Astrocyte of the hippocampus (primary cell): ENCODE results near the gene TNIK.
A peak's percentile ranks its signal among the peaks of the same experiment; 100 is the strongest.

Experiments used
- DNase-seq: peaks from one replicate; pipeline ENCODE4 v3.0.0; 2011; ENCODE audit warnings: low read depth, low spot score

The TNIK gene

GRCh38 chr3:171362575-171362974 lies 97.6 kb downstream of the TNIK start:
- no peak for DNase-seq

DNA sequence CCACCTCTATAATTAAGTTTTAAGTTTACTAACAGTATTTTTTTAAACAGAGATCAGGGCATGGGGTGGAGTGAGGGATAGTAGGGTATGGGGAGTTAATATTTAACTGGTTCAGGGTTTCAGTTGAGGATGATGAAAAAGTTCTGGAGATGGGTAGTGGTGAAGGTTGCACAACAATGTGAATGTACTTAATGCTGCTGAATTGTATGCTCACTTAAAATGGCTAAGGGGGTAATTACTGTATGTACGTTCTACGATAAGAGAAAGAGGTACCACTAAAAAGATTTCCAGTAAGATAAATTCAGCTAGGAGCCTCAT lies 101.4 kb downstream of the TNIK start:
- DNase-seq: no peak

- no peak for DNase-seq
Observed at GRCh38 chr3:171358181-171358880, 101.9 kb downstream of the TNIK start.

DNA sequence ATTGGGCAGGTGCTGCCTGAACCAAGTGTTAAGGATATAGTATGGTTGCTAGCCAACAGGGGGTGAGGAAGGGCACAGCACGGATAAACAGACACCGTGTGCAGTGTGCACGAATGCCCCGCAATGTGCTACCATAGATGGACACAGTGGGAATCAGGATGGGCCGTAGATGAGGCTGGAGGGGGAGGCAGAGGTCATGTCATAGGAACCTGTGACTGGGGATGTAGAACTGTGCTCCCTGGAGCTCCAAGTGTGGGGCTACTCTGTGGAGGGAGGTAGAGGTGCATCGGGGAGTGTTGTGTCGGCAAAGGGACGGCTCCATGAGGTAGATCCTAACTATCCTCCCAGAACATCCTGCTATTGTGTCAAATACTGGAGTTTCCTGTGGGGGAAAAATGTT lies 102.5 kb downstream of the TNIK start:
- no peak for DNase-seq

GRCh38 chr3:171356251-171356650 lies 104.0 kb downstream of the TNIK start:
- DNase-seq: no peak

DNA sequence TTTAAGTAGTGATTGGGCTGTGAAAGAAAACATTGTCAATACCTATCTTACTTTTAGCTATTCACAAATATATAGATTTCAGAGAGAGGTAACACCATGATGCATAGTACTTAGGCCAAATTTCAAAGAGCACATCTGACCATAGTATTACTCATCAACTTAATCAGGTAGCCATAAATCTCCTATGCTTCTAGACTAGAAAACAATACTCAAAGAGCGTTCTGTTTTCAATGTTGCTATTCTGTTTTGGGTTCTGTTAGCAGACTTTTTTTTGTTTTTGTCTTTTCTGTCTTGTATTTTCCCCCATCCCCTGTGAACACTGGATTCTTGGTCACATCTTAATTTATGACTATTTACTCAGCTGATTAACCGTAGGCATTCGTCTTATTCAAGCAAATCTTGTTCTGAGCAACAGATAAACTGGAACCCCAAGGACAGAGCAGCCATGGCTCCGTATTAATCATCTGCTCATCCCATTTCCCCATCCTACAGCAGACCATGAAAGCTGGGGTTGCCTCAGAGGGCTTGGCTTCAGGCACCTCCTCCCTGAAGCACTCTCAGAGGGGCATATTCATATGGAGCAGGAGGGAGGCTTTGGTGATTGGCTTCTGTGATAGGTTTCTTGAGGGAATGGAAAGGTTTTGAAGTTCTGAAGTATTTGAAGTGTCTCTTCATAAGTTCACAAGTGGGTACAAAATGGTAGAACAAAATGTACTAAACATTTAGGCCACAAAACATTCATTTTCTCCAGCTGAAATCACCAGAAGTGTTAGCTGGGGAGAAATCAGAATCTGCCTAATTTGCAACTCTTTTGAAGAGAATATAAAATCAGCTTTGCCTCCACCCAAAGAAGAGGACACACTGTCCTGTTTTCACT lies 105.3 kb downstream of the TNIK start:
- no peak for DNase-seq

- no peak for DNase-seq
Observed at GRCh38 chr3:171354049-171354705, 106.0 kb downstream of the TNIK start.

DNA sequence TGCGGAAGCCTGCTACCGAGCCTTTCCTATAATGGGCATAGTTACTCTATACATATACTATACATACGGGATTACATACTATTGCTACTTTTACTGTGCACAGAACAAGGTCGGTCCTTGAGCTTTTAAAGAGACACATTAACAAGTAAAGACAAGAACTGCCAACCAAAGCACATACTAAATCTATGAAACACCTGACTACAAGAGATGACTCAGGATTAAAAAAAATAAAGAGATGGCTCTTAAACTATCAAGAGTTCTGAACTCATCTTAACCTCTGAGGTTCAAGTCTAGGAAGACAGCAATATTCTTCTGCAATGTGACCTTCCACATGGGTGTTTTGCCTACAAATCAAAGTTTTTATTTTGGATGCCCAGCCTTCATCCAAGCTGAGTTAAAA lies 106.8 kb downstream of the TNIK start:
- DNase-seq: no peak

DNA sequence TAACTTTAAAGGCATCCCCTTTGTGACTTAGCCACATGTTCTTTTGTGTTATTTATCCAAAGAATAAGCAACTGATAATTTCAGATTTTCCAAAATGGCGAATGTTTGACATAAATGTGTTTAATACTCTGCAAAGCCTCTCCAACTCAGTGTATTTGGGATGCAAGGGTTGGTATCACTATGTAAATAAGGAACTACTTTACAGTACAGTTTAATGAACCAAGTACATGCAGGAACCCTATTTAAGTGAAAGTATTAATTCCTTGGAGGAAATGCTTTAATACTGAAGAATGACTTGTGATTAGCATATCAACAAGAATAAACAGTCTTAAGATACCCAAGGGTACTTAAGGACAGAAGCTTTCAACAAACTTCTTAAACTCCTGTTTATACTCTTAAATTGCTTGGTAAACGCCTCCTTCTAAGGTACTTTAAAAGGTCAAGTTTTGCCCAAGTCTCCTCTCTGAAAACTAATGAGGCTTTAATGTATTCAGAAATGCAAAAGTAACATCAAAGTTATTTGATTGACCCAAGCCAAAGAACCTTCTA lies 107.7 kb downstream of the TNIK start:
- DNase-seq: no peak

DNA sequence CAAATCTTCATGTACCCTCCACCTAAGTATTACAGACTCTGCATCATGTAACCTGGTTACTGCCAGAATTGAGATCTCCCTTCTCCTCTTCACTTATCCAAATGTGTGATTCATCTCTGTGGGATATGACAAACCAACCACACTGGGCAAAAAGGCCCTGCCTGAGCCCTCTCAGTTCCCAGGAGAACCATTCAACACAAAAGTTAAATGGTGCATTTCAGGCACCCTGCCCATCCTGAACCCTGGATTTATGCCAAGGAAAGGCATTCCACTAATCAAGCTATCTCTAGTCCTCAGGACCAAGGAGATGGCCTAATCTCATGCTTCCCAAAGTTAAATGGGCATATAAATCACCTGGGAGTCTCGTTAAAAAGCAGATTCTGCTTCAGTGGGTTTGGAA lies 108.5 kb downstream of the TNIK start:
- DNase-seq: peak; percentile 91

GRCh38 chr3:171350364-171350763 lies 109.8 kb downstream of the TNIK start:
- no peak for DNase-seq

DNA sequence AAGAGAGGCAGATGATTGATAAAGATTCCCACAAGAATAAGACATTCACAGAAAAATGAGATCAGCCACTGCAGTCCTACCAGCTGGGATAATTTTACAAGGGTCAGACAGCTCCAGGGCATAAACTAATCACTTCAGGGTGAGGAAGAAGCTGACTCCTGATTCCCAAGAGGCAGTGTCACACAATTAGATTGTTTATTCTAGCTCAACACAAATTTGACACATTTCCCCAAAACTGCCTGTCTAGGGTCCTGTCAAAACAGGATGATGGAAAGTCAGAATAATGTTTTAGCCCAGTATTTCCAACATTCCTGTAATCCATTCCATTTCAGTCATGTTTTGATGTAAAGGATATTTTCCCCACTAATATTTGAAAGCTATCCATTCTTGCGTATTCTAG lies 110.8 kb downstream of the TNIK start:
- no peak for DNase-seq

GRCh38 chr3:171348121-171348520 lies 112.1 kb downstream of the TNIK start:
- no peak for DNase-seq

DNA sequence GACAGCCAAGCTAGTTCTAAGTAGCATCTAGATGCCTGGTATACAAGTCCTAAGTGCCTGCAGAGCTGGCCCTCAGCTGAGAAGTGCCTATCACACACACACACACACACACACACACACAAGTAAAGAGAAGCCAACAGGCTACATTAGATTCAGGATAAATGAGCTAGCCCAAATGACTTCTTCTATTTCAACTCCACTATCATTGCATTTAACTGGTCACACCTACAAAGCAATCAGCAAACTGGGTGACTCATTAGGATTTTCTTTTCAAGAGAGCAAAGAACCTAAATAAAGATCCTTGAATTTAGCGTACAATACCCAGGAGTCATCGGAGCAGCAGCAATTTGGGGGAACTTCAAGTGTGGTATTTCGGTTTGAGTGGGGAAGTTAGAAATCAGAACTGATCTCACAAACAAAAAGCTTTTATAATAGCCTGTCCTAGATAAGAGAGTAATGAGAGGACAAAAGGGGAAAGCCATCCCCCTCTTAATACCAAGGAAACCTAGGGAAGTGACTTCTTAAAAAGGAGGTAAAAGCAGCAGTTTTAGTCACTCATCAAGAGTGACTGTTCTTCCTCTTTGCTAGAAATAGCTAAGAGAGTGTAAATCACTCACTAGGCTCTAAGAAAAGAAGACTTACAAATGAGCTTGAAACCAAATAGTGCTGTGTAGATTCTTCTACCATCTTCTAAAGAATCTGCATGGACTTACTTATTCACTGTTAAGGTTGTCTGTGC lies 112.7 kb downstream of the TNIK start:
- peak; percentile 62 for DNase-seq

- DNase-seq: peak; percentile 29
Observed at GRCh38 chr3:171346582-171347300, 113.5 kb downstream of the TNIK start.

GRCh38 chr3:171346019-171346418 lies 114.2 kb downstream of the TNIK start:
- no peak for DNase-seq

DNA sequence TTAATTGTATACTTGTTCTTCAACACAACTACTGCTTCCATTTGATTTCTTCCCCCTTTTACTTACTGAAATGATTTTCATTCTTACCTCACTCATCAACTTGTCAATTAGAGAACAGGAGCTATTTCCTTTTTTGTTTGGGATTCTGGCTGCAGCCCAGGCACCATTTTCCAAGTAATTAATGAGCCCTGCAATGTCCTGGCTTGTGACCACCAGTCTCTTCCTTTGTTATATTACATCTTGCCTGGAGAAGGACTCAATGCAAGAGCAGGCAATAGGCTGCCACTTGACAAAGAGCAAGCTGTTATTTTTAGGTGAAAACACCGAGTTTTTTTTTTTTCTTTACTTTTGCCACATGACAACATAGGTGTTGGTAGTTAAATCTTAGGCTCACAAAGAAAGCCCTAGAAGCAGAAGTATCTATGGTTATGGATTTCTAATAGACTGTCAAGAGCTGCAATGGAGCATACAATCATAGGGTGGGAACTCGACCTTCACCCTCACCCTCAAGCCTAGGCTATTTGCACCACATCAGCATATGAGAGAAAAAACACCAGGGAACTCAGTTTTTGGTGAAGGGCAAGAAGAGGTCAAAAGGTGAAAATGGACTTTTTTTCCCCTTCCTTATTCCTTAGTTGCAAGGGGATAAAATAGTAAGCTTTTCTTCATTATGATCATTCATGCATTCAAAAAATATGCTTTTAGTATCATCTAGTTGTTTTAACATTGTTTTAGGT lies 114.9 kb downstream of the TNIK start:
- DNase-seq: peak; percentile 57

GRCh38 chr3:171343693-171344092 lies 116.5 kb downstream of the TNIK start:
- DNase-seq: no peak

- DNase-seq: no peak
Observed at GRCh38 chr3:171342783-171343420, 117.3 kb downstream of the TNIK start.

DNA sequence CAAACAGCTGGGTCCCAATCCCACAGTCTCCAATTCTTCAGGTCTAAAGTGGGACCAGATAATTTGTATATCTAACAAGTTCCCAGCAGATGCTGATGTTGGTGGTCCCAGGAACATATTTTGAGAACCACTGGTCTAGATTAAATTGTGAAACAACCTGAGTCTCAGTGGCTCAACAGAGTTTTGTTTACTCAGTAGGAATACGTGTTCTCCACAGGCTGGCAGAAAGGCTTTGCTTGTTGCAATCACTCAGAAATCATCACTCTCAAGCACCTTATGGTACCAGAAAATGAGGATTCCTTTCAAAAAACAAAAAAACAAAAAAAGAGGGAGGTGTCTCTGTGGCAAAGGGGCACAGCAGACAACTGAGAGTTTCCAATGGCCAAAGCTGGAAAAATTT lies 118.0 kb downstream of the TNIK start:
- DNase-seq: no peak
